Mesendoderm (in vitro differentiated cells): ENCODE results near the gene KCNAB2.

Experiments
- DNase-seq: peaks from one replicate; pipeline ENCODE4 v3.0.0; 2013
- H2AK5ac ChIP-seq: 2 replicates; pipeline ENCODE4 v1.6.1; 2013; ENCODE audit warnings: low read length, inconsistent platforms
- H2BK120ac ChIP-seq: 2 replicates; pipeline ENCODE4 v1.6.1; 2013; ENCODE audit warnings: low read depth, mild to moderate bottlenecking, low read length, moderate library complexity, mixed read lengths
- H2BK15ac ChIP-seq: replicated peaks from 2 replicates; pipeline ENCODE4 v1.6.1; 2013; ENCODE audit warnings: low read depth, mild to moderate bottlenecking, moderate library complexity
- H2BK5ac ChIP-seq: 2 replicates; pipeline ENCODE4 v1.6.1; 2013; ENCODE audit warnings: low read length, inconsistent platforms
- H3K18ac ChIP-seq: 2 replicates; pipeline ENCODE4 v1.6.1; 2013; ENCODE audit warnings: mild to moderate bottlenecking, low read length, mixed read lengths
- H3K23ac ChIP-seq: one replicate; pipeline ENCODE4 v1.6.1; 2013; ENCODE audit warnings: low read length
- H3K27ac ChIP-seq: 2 replicates; pipeline ENCODE4 v1.5.1; 2013; ENCODE audit warnings: low read depth, mild to moderate bottlenecking, inconsistent platforms, low read length, moderate library complexity
- H3K27me3 ChIP-seq: 2 replicates; pipeline ENCODE4 v1.6.1; 2013; ENCODE audit warnings: low read length, control low read depth, mild to moderate bottlenecking, inconsistent platforms; ENCODE audit not compliant: insufficient read depth, poor library complexity
- H3K36me3 ChIP-seq: 2 replicates; pipeline ENCODE4 v1.6.1; 2013; ENCODE audit warnings: low read length, inconsistent platforms; ENCODE audit not compliant: control insufficient read depth, insufficient read depth
- H3K4ac ChIP-seq: one replicate; pipeline ENCODE4 v1.6.1; 2013; ENCODE audit warnings: low read depth, mild to moderate bottlenecking, low read length, moderate library complexity
- H3K4me1 ChIP-seq: 2 replicates; pipeline ENCODE4 v1.6.1; 2013; ENCODE audit warnings: low read depth, low read length, inconsistent platforms; ENCODE audit not compliant: control insufficient read depth
- H3K4me2 ChIP-seq: 2 replicates; pipeline ENCODE4 v1.6.1; 2013; ENCODE audit warnings: low read length
- H3K4me3 ChIP-seq: 2 replicates; pipeline ENCODE4 v1.5.1; 2013; ENCODE audit warnings: mild to moderate bottlenecking, low read length
- H3K56ac ChIP-seq: one replicate; pipeline ENCODE4 v1.6.1; 2013; ENCODE audit warnings: low read length
- H3K79me1 ChIP-seq: 2 replicates; pipeline ENCODE4 v1.6.1; 2013; ENCODE audit warnings: low read length, inconsistent platforms
- H3K79me2 ChIP-seq: 2 replicates; pipeline ENCODE4 v1.6.1; 2013; ENCODE audit warnings: mild to moderate bottlenecking, low read length; ENCODE audit not compliant: control insufficient read depth, insufficient read depth
- H3K9ac ChIP-seq: 2 replicates; pipeline ENCODE4 v1.6.1; 2013; ENCODE audit warnings: low read length, inconsistent platforms
- H4K5ac ChIP-seq: one replicate; pipeline ENCODE4 v1.6.1; 2013; ENCODE audit warnings: low read length
- H4K8ac ChIP-seq: one replicate; pipeline ENCODE4 v1.6.1; 2013; ENCODE audit warnings: low read depth, mild to moderate bottlenecking, control low read depth, low read length, moderate library complexity
- WGBS: extraction: QIAGEN DNeasy Blood & Tissue Kit; methylation state at CpG from one replicate; pipeline ENCODE4 v1.1.7; 2013; ENCODE audit warnings: low lambda C conversion rate, missing lambda C conversion rate; ENCODE audit not compliant: insufficient coverage; ENCODE audit errors: extremely low coverage; 5-methylcytosine and 5-hydroxymethylcytosine counted together

KCNAB2 gene

DNA sequence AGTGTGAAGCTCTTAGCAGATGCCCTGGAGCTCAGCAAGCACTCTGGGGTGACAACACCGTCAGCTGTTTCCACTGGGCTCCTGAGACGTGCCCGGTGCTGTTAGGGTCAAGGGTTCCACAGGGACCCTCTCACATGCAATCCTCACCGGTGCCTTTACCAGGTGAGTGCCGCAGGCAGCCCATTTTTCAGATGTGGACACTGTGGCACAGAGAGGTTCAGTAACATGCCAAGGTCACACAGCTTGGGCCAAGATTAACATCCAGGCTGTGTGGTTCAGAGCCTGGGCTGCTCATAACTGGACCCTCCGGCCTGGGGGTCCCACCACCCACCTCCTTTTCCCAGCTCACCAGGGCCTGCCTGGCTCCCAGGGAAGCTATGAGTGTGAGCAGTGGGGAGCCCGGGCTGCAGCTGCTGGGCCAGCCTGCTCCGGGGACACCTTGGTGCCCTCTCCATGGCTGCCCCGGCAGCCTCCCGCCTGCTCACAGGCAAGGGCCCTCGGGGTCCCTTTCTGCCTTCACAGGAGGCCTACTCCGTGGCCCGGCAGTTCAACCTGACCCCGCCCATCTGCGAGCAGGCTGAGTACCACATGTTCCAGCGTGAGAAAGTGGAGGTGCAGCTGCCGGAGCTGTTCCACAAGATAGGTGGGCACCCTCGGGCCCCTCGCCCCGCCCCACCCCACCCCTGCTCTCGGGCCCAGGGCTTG is 49.3 kb downstream of the KCNAB2 start:
- Histone ChIP-seq H3K56ac (no peak overlapping the region), H3K36me3 (no peaks in the 10 kb centered on the region), H2AK5ac (no peak overlapping the region), H3K9ac (no peak overlapping the region), H3K79me2 (no peaks in the 10 kb centered on the region), H3K4me1 (no peaks in the 10 kb centered on the region), H3K18ac (no peak overlapping the region), H3K79me1 (no peaks in the 10 kb centered on the region), H2BK15ac (no peak overlapping the region), H3K4ac (no peak overlapping the region), H2BK120ac (no peak overlapping the region), H3K23ac (no peak overlapping the region), H3K4me2 (no peak overlapping the region), H4K8ac (no peak overlapping the region), H4K5ac (no peak overlapping the region), H2BK5ac (no peak overlapping the region), H3K27ac (no peak overlapping the region), H3K27me3 (no peaks in the 10 kb centered on the region), H3K4me3 (no peak overlapping the region)
- WGBS, result no CpG with 5 or more reads among the region's 21 CpGs
- no peak for DNase-seq

DNA sequence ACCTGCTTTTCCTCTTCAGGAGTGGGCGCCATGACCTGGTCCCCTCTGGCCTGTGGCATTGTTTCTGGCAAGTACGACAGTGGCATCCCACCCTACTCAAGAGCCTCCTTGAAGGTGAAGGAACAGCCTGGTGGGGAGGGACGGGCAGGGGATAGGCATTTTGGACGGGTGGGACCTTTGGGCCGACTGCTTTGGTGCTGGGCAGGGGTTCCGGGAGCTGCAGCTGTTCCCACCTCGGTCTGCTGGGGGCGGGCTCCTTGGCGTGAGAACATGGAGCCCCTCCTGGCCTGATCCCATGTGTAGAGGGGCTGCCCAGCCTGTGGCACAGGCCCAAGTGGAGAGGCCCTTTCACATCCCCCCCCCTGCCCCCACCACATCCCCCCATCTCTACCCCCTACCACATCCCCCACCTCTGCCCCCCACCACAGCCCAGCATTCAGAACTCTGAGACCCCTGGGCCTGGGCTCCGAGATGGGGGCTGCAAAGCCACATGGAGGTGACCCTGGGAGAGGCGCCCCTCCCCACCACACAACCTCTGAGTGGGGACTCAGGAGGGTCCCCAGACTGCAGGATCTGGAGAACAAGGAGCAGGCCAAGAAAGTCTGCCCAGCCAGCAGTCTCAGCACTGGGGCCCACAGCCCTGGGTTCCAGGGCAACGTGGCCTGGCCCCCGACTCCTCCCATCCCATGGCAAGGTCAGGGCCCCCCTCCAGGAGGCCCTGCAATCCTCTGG is 50.0 kb downstream of the KCNAB2 start:
- no peak overlapping the region for H2BK15ac ChIP-seq
- no peaks in the 10 kb centered on the region for H3K36me3 ChIP-seq
- no peaks in the 10 kb centered on the region for H3K79me2 ChIP-seq
- no peak overlapping the region for H3K56ac ChIP-seq
- no CpG with 5 or more reads among the region's 13 CpGs for WGBS
- no peaks in the 10 kb centered on the region for H3K27me3 ChIP-seq
- no peak overlapping the region for H3K23ac ChIP-seq
- no peak overlapping the region for H3K27ac ChIP-seq
- DNase-seq, result no peak
- H3K18ac ChIP-seq, result no peak overlapping the region
- H3K4me3 ChIP-seq, result no peak overlapping the region
- H3K4ac ChIP-seq, result no peak overlapping the region
- no peaks in the 10 kb centered on the region for H3K79me1 ChIP-seq
- no peak overlapping the region for H2BK5ac ChIP-seq
- no peak overlapping the region for H4K5ac ChIP-seq
- no peaks in the 10 kb centered on the region for H3K4me1 ChIP-seq
- H2BK120ac ChIP-seq, result no peak overlapping the region
- H3K4me2 ChIP-seq, result no peak overlapping the region
- no peak overlapping the region for H4K8ac ChIP-seq
- no peak overlapping the region for H3K9ac ChIP-seq
- H2AK5ac ChIP-seq, result no peak overlapping the region

DNA sequence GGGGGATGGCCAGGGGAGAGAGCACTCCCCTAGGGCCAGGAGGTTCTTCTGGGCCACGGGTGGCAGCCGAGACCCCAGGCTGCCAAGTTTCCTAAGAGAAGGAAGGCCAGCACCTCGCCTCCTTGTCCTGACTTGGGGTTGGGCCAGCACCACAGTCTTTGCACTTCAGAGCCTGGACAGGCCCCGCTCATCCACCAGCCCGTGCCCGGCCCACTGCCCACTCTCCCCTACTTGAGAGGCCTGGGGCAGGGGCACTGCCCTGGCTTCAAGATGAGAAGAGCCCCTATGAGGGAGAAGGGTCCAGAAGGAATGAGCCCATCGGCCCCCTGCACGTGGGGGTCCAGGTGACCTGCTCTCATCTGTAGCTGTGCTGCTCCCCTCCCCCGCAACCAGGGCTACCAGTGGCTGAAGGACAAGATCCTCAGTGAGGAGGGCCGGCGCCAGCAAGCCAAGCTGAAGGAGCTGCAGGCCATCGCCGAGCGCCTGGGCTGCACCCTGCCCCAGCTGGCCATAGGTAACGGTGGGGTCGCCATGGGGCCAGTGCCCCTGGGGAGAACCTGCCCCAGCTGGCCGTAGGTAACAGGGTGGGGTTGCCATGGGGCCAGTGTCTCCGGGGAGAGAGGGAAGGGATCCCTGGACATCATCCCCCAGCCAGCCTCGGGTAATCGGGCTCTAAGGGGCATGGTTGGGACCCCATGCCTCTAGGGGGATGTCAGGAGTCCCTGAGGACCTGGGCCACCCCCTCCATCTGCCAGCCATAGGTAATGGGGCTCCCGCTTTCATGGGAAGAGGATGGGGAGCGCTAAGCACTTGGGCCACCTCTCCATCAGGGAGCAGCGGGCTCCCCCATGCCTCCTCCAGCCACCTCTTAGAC is 50.8 kb downstream of the KCNAB2 start:
- no peaks in the 10 kb centered on the region for H3K79me2 ChIP-seq
- no peak overlapping the region for H3K23ac ChIP-seq
- H3K56ac ChIP-seq, result no peak overlapping the region
- no peak overlapping the region for H2BK120ac ChIP-seq
- H3K4ac ChIP-seq, result no peak overlapping the region
- H3K18ac ChIP-seq, result no peak overlapping the region
- no peak overlapping the region for H2BK15ac ChIP-seq
- H3K9ac ChIP-seq, result no peak overlapping the region
- H3K79me1 ChIP-seq, result no peaks in the 10 kb centered on the region
- no peak overlapping the region for H3K4me2 ChIP-seq
- no peak overlapping the region for H3K4me3 ChIP-seq
- H2AK5ac ChIP-seq, result no peak overlapping the region
- H3K36me3 ChIP-seq, result no peaks in the 10 kb centered on the region
- no peak overlapping the region for H2BK5ac ChIP-seq
- H3K27ac ChIP-seq, result no peak overlapping the region
- H3K4me1 ChIP-seq, result no peaks in the 10 kb centered on the region
- H4K8ac ChIP-seq, result no peak overlapping the region
- no peaks in the 10 kb centered on the region for H3K27me3 ChIP-seq
- H4K5ac ChIP-seq, result no peak overlapping the region
- whole genome bisulfite sequencing, result no CpG with 5 or more reads among the region's 23 CpGs
- no peak for DNase-seq

DNA sequence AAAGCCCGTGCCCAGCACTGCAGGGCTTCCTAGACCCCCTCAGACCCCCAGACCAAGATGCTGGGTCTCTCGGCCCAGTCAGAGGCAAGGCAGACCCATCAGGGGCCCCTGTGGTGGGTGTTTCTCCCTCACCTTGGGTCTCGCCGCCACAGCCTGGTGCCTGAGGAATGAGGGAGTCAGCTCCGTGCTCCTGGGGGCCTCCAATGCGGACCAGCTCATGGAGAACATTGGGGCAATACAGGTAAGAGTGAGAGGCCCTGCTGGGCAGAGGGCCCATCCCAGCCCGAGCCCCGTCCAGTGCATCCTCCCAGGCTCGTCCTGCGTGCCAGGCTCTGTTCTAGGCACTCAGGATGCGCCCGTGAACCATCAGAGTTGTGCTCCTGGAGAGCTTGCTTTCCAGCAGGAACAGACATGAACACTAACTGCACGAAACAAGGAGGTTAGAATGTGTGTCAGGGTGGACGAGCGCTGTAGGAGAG is 51.5 kb downstream of the KCNAB2 start:
- H3K27me3 ChIP-seq, result no peaks in the 10 kb centered on the region
- H3K23ac ChIP-seq, result no peak overlapping the region
- DNase-seq, result no peak
- no peak overlapping the region for H4K8ac ChIP-seq
- no peaks in the 10 kb centered on the region for H3K79me2 ChIP-seq
- H3K18ac ChIP-seq, result no peak overlapping the region
- no peak overlapping the region for H2BK15ac ChIP-seq
- no peak overlapping the region for H3K4me2 ChIP-seq
- no peak overlapping the region for H3K9ac ChIP-seq
- no peak overlapping the region for H2BK5ac ChIP-seq
- H3K4me1 ChIP-seq, result no peaks in the 10 kb centered on the region
- H3K56ac ChIP-seq, result no peak overlapping the region
- no peak overlapping the region for H2AK5ac ChIP-seq
- no peak overlapping the region for H3K4me3 ChIP-seq
- no CpG with 5 or more reads among the region's 15 CpGs for WGBS
- H3K4ac ChIP-seq, result no peak overlapping the region
- no peak overlapping the region for H4K5ac ChIP-seq
- H2BK120ac ChIP-seq, result no peak overlapping the region
- no peaks in the 10 kb centered on the region for H3K36me3 ChIP-seq
- no peaks in the 10 kb centered on the region for H3K79me1 ChIP-seq
- H3K27ac ChIP-seq, result no peak overlapping the region

DNA sequence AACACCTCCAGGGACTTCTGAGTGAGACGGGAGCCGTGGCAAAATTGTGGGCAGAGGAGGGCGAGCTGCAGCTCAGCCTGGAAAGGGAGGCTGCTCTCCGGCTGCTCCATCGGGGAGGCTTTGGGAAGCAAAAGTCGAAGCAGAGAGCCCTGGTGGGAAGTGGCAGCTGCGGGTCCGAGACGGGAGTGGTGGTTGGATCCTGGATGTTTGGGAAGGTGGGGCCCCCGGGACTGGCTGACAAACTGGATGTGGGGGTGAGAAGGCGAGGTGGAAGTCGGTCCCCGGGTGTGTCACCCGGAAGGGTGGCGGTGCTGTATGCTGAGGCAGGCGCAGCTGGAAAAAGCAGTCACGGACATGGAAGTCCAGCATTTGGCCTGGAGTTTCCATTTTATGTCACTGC is 52.1 kb downstream of the KCNAB2 start:
- no peak overlapping the region for H3K9ac ChIP-seq
- no CpG with 5 or more reads among the region's 17 CpGs for whole genome bisulfite sequencing
- H3K36me3 ChIP-seq, result no peaks in the 10 kb centered on the region
- no peak overlapping the region for H3K4ac ChIP-seq
- no peak overlapping the region for H3K18ac ChIP-seq
- H4K5ac ChIP-seq, result no peak overlapping the region
- H3K79me1 ChIP-seq, result no peaks in the 10 kb centered on the region
- H3K4me2 ChIP-seq, result no peak overlapping the region
- no peak overlapping the region for H2BK5ac ChIP-seq
- no peak overlapping the region for H3K4me3 ChIP-seq
- H2AK5ac ChIP-seq, result no peak overlapping the region
- H3K27ac ChIP-seq, result no peak overlapping the region
- H3K79me2 ChIP-seq, result no peaks in the 10 kb centered on the region
- H4K8ac ChIP-seq, result no peak overlapping the region
- no peak overlapping the region for H2BK120ac ChIP-seq
- no peak for DNase-seq
- H2BK15ac ChIP-seq, result no peak overlapping the region
- no peak overlapping the region for H3K23ac ChIP-seq
- no peak overlapping the region for H3K56ac ChIP-seq
- no peaks in the 10 kb centered on the region for H3K4me1 ChIP-seq
- no peaks in the 10 kb centered on the region for H3K27me3 ChIP-seq
